Urinary bladder (tissue), 4 donors: Measurements from ENCODE around the gene CPAMD8. TPM values are rescaled to one million over a fixed set of nuclear protein-coding genes. Genes with fewer than 3 reads are reported as not detected.
"Not testable (repeated sequence)": the region's sequence is repeated elsewhere in the genome, so short reads cannot be mapped to it uniquely, and the experiment has no call there.

Experiments
- DNase-seq: peaks from one replicate; pipeline ENCODE4 v3.0.0-alpha.2; 2015; ENCODE audit errors: extremely low spot score
- H3K27ac ChIP-seq: one replicate; pipeline ENCODE4 v1.5.1; 2013; ENCODE audit warnings: low read depth, mild to moderate bottlenecking, moderate library complexity
- H3K36me3 ChIP-seq: one replicate; pipeline ENCODE4 v1.6.1; 2013; ENCODE audit warnings: mild to moderate bottlenecking, moderate library complexity; ENCODE audit not compliant: insufficient read depth
- H3K4me1 ChIP-seq: one replicate; pipeline ENCODE4 v1.6.1; 2013; ENCODE audit warnings: mild to moderate bottlenecking, moderate library complexity; ENCODE audit not compliant: insufficient read depth
- H3K4me3 ChIP-seq: one replicate; pipeline ENCODE4 v1.5.1; 2013; ENCODE audit warnings: low read depth, low read length
- WGBS: extraction: QIAGEN DNeasy Blood & Tissue Kit; methylation state at CpG from one replicate; pipeline ENCODE4 v1.1.7; 2013; 5-methylcytosine and 5-hydroxymethylcytosine counted together
- polyA plus RNA-seq: library from polyadenylated mRNA; stranded (reverse); fragments of 200-250 nt; gene quantifications from one replicate; pipeline ENCODE4 v1.2.3, GENCODE V29; 2013
- total RNA-seq: library from RNA; depleted of rRNA; stranded (reverse); fragments of >200 nt; gene quantifications from one replicate; pipeline ENCODE4 v1.2.3, GENCODE V29; 2014
- donor health status: healthy with polysubstance abuse.
- donor health status: healthy.

Gene CPAMD8
- total and polyA plus RNA-seq, 2 donors = 4.5 to 11.3 TPM

DNA sequence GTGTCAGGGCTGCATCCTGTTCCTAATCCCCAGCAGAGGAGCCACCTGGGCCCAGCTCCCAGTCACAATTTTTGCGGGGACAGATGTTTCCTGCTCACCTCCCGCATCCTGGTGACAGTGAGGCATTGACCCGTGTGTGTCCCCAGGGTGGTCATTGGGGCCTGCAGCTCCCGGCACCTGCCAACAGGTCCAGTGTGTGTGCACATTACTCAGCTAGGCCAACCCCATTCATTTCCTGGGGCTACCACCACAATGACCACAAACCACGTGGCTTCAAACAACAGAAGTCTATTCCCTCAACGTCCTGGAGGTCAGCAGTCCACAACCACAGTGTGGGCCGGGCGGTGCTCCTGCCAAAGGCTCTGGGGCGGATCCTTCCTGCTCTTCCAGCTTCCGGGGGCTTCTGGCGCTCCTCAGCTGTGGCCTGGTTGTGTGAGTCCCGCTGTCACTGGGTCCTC, 149.7 kb downstream of the CPAMD8 start:
- H3K4me3 ChIP-seq = no peak overlapping the region
- no peaks in the 10 kb centered on the region for H3K4me1 ChIP-seq
- peaks cover 17% of the 10 kb centered on the region for H3K36me3 ChIP-seq
- DNase-seq = no peak
- H3K27ac ChIP-seq = no peak overlapping the region
- WGBS = 82% methylated on average over 12 of the region's 12 CpGs

DNA sequence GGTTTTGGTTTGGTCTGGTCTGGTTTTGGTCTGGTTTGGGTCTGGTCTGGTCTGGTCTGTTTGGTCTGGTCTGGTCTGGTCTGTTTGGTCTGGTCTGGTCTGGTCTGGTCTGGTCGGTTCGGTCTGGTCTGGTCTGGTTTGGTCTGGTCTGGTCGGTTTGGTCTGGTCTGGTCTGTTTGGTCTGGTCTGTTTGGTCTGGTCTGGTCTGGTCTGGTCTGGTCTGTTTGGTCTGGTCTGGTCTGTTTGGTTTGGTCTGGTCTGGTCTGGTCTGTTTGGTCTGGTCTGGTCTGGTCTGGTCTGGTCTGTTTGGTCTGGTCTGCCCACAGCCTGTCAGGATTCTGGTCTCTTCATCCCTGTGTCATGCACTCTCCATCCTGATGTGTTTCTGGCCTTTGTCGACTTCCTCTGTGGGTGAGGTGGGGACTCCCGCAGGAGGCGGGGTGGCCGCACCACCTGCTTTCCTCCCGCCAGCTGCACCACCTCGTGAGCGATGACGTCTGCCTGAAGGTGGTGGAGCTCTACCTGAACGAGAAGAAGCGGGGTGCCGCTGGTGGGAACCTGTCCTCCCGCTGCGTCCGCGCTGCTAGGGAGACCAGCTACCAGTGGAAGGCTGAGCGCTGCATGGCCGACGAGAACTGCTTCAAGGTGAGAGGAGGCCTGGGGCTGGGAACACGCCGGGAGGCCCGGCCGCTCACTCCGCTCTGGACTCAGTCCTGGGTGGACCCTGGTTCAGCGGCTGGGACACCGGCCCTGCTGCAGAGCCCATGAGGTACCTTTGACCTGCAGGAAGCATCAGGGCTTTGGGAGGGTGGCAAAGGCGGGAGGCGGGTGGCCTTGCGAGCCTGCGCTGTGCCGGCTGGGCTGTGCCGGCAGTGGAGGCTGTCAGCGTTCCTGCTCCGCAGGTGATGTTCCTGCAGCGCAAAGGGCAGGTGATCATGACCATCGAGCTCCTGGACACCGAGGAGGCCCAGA, 150.7 kb downstream of the CPAMD8 start:
- Histone ChIP-seq H3K4me3 (no peak overlapping the region), H3K27ac (no peak overlapping the region), H3K36me3 (peaks cover 17% of the 10 kb centered on the region), H3K4me1 (no peaks in the 10 kb centered on the region)
- WGBS = 93% methylated on average over 39 of the region's 39 CpGs
- no peak for DNase-seq

DNA sequence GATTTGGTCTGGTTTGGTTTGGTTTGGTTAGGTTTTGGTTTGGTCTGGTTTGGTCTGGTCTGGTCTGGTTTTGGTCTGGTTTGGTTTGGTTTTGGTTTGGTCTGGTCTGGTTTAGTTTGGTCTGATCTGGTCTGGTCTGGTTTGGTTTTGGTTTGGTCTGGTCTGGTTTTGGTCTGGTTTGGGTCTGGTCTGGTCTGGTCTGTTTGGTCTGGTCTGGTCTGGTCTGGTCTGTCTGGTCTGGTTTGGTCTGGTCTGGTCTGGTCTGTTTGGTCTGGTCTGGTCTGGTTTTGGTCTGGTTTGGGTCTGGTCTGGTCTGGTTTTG, 151.7 kb downstream of the CPAMD8 start:
- H3K36me3 ChIP-seq = peaks cover 16% of the 10 kb centered on the region
- not testable (repeated sequence) for H3K4me3 ChIP-seq, DNase-seq, H3K27ac ChIP-seq, H3K4me1 ChIP-seq

DNA sequence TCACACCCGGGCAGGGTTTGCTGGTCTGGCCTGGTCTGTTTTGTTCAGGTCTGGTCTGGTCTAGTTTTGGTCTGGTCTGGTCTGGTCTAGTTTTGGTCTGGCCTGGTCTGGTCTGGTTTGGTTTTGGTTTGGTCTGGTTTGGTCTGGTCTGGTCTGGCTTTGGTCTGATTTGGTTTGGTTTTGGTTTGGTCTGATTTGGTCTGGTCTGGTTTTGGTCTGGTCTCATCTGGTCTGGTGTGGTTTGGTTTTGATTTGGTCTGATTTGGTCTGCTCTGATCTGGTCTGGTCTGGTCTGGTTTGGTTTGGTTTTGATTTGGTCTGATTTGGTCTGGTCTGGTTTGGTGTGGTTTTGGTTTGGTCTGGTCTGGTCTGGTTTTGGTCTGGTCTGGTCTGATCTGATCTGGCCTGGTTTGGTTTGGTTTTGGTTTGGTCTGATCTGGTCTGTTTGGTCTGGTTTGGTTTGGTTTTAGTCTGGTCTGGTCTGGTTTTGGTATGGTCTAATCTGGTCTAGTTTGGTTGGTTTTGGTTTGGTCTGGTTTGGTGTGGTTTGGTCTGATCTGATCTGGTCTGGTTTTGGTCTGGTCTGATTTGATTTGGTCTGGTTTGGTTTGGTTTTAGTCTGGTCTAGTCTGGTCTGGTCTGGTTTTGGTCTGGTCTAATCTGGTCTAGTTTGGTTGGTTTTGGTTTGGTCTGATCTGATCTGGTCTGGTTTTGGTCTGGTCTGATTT, 152.2 kb downstream of the CPAMD8 start:
- WGBS = 88% methylated on average over 1 of the region's 1 CpG

DNA sequence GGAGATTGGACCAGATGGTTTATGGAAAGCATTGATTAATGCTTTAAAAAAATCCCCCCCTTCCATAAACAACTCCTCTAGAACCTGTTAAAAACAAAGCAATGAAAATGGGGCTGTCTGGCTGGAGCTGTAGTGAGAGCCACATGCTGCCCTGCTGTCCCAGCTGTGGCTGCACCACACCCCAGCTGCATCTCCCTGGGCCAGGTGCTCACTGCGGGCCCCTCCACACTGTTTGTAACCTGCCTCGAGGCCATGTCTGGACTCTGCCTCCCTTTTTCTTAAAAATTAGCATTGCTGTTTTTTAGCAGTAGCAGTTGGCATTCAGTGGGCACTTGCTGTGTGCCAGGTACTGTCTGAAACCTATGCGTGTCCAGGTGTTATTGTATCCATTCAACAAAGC, 153.0 kb downstream of the CPAMD8 start:
- WGBS = 93% methylated on average over 3 of the region's 3 CpGs
- H3K4me1 ChIP-seq = no peaks in the 10 kb centered on the region
- no peak overlapping the region for H3K4me3 ChIP-seq
- H3K27ac ChIP-seq = no peak overlapping the region
- no peak for DNase-seq
- H3K36me3 ChIP-seq = peaks cover 10% of the 10 kb centered on the region

More for the DNA sequence above, 152.2 kb downstream of the CPAMD8 start:
- no peak for DNase-seq
- no peak overlapping the region for H3K4me3 ChIP-seq
- peaks cover 12% of the 10 kb centered on the region for H3K36me3 ChIP-seq
- no peaks in the 10 kb centered on the region for H3K4me1 ChIP-seq
- no peak overlapping the region for H3K27ac ChIP-seq

DNA sequence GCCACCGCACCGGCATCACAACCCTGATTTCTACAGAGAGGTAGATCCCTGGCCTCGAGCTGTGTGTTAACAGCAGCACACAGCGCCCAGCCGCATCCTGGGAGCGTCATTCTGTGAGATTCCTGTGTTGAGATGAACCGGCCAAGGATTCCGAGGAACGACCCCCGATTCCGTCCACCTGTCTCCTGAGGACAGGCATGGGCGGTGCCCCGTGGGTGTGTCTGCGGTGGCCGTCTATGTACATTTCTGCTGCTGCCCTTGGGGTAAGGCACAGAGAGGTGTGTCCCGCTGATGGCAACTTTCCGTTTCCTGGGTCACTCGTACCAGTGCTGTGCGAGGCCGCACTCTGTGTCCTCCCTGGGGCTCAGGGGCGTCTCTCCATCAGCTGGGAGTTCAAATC, 153.9 kb downstream of the CPAMD8 start:
- H3K36me3 ChIP-seq = peaks cover 6% of the 10 kb centered on the region
- H3K27ac ChIP-seq = no peak overlapping the region
- DNase-seq = no peak
- no peaks in the 10 kb centered on the region for H3K4me1 ChIP-seq
- H3K4me3 ChIP-seq = no peak overlapping the region
- WGBS = 93% methylated on average over 21 of the region's 21 CpGs

DNA sequence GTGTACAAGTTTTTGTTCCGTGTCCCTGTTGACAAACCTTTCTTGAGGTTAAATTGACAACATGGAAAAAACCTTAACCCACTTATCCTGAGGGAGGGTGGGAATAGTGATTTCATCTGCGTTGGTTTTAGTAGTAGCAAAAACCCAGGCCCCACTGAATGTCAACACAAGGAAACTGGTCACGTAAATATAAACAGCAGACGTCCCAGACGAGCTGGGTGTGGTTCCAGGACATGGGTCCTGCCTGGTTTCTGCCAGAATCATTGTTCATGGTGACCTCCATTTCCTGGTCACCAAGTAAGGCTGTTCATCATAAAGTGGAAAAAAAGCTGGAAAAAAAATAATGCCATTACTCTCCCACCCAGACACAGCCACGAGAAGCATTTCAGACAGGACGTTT, 154.7 kb downstream of the CPAMD8 start:
- Histone ChIP-seq H3K4me3 (no peak overlapping the region), H3K4me1 (no peaks in the 10 kb centered on the region), H3K36me3 (peaks cover 6% of the 10 kb centered on the region), H3K27ac (peak overlapping the region; percentile 47)
- WGBS = 48% methylated on average over 7 of the region's 7 CpGs
- DNase-seq = no peak

DNA sequence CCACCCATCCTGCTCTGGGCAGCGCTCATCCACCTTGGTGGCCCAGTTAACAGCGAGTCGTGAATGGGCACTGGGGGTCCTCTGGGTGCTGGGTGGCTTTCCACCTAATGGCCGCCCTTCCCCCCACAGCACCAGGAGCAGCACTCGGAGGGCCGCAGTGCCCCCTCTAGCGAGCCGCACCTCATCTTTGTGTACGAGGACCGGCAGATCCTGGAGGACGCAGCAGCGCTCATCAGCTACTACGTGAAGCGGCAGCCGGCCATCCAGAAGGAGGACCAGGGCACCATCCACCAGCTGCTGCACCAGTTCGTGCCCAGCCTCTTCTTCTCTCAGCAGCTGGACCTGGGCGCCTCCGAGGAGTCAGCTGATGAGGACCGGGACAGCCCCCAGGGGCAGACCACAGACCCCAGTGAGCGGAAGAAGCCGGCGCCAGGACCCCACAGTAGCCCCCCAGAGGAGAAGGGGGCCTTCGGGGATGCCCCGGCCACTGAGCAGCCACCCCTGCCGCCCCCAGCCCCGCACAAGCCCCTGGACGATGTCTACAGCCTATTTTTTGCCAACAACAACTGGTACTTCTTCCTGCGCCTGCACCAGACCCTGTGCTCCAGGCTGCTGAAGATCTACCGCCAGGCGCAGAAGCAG, 157.2 kb downstream of the CPAMD8 start:
- H3K27ac ChIP-seq = no peak overlapping the region
- 95% methylated on average over 30 of the region's 30 CpGs for WGBS
- no peak overlapping the region for H3K4me3 ChIP-seq
- no peaks in the 10 kb centered on the region for H3K4me1 ChIP-seq
- DNase-seq = no peak
- H3K36me3 ChIP-seq = peaks cover 2% of the 10 kb centered on the region

DNA sequence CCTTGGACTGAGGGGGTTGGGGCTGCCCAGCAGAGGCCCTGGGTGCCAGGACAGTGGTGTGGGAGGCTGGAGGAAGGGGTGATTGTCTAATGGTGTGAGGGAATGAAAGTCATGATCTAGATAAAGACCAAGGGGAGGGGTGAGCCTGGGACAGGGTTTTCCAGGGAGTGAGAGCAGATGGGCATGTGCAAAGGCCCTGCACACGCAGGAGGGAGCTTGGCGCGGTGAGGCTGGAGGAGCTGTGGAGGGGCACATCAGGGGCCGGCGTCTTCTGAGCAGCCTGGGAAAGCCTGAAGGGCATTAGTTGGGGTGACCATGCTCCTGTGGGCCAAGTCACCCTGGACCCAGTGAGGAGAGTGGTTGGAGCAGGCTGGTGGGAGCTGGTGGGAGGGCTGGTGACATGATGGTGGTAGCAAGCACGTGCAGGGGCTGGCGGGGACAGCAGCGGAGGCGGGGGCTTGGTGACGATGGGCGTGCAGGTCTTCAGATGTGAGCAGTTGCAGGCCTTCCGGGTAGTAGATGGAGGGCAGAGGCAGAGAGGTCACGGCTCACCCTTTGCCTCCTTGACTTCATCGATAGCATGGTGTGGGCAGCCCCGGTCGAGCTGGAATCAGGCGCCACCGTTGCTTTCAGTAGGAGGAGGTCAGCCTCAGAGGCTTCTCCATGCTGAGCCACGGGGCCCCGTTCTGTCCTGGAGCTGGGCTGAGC, 158.0 kb downstream of the CPAMD8 start:
- WGBS = 92% methylated on average over 20 of the region's 20 CpGs
- H3K4me3 ChIP-seq = no peak overlapping the region
- H3K36me3 ChIP-seq = peaks cover 2% of the 10 kb centered on the region

DNA sequence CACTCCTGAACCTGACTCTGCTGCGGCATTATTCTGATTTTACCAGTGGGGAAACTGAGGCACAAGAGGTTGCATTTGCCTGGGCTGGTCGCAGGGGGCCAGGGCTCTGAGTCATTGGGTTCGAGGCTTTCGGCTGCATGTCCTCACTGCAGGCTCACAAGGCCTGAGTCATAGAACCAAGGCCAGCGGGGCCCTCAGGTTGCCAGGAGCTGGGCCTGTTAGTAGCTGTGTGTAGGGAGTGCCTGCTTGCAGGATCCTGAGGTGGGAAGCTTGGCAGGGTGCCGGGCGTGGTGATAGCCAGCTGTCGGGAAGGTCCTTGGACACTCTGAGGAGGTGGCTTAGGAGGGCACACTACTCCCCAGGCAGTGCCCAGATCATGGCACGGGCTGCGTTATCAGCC, 159.4 kb downstream of the CPAMD8 start:
- no peak for DNase-seq
- H3K27ac ChIP-seq = no peak overlapping the region
- H3K36me3 ChIP-seq = peaks cover 4% of the 10 kb centered on the region
- 96% methylated on average over 10 of the region's 10 CpGs for WGBS
- H3K4me1 ChIP-seq = no peaks in the 10 kb centered on the region
- no peak overlapping the region for H3K4me3 ChIP-seq

More for the DNA sequence above, 158.0 kb downstream of the CPAMD8 start:
- Histone ChIP-seq H3K4me1 (no peaks in the 10 kb centered on the region), H3K27ac (no peak overlapping the region)
- DNase-seq = no peak

DNA sequence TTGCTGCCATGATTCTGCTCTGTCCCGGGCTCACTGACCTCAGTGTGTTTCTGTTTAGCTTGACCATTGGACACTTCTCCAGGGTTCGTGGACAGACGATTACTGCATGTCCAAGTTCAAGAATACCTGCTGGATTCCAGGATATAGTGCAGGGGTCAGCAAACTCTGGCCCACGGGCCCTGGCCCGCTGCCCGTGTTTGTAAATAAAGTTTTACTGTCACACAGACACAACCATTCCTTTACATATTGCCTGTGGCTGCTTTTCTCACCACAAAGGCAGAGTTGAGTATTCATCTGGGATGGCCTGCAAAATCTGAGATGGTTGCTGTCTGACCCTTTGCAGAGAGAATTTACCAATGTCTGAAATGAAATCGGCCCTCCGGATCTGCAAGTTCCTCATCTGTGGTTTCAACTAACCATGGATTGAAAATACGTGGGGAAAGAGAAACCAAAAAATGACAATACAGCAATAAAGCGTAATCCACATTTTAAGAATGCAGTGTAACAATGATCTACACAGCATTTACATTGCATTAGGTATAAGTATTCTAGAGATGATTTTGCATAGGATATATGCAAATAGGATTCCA, 163.7 kb downstream of the CPAMD8 start:
- Histone ChIP-seq H3K4me3 (no peak overlapping the region), H3K4me1 (no peaks in the 10 kb centered on the region), H3K27ac (no peak overlapping the region), H3K36me3 (peaks cover 1% of the 10 kb centered on the region)
- no peak for DNase-seq
- 91% methylated on average over 10 of the region's 10 CpGs for WGBS

DNA sequence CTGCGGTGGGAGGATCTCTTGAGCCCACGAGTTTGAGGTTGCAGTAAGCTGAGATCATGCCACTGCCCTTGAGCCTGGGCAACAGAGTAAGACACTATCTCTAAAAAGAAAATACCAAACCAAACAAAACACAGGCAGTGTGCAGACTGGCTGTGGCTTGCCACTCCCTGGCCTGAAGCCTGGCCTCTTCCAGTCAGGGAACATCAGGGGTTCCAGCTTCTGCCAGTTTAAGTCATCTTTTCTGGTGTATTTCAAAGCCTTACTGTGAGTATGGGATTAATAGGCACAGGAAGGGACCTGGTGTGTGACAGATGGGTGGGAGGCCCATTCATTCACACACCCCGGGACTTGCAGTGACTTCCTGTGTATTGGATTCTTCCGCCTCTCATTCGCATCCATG, 164.8 kb downstream of the CPAMD8 start:
- H3K36me3 ChIP-seq = peaks cover 1% of the 10 kb centered on the region
- H3K4me1 ChIP-seq = no peaks in the 10 kb centered on the region
- H3K4me3 ChIP-seq = no peak overlapping the region
- WGBS = 93% methylated on average over 5 of the region's 5 CpGs
- H3K27ac ChIP-seq = no peak overlapping the region
- DNase-seq = no peak

DNA sequence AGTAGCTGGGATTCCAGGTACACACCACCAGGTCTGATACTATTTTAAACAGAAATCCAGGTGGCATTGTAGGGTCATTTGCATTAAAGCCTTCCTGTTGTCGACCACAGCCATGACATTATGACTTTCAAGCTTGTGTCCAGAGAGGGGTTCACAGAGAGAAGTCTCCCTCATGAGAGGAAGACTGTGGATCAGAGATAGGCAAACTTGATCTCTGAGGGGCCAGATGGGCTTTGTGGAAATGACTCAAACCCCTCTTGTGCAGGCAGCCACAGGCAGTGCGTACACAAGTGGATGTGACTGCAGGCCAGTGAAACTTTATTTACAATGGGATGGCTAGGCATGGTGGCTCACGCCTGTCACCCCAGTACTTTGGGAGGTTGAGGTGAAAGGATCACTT, 165.6 kb downstream of the CPAMD8 start:
- Histone ChIP-seq H3K4me1 (no peaks in the 10 kb centered on the region), H3K27ac (no peak overlapping the region), H3K36me3 (peaks cover 1% of the 10 kb centered on the region), H3K4me3 (no peak overlapping the region)
- DNase-seq = no peak
- 95% methylated on average over 3 of the region's 3 CpGs for WGBS
